ENCODE results near the gene ZBTB7C.

GRCh38 chr18:48121752-48122151, 287.4 kb downstream of the ZBTB7C start:
- TF ChIP-seq CTCF (IDR thresholded peaks at IDR 0.05) (no peak), POLR2A (IDR thresholded peaks at IDR 0.05) (no peak)

Measured in body of pancreas (tissue), 4 donors.